Fibroblast of lung (primary cell): ENCODE results near the gene RFX1. TPM values are rescaled to one million over a fixed set of nuclear protein-coding genes. Genes with fewer than 3 reads are reported as not detected.

Source experiments
- DNase-seq, 2 donors: peaks; one replicate each; pipeline versions ENCODE4 v3.0.0 to v3.0.0-alpha.2; 2010; ENCODE audit warnings: low read depth in 2 of 2
- H2AFZ ChIP-seq: 2 replicates; pipeline ENCODE4 v1.5.1; 2012; ENCODE audit warnings: low read length, control low read depth, inconsistent platforms
- H3K27ac ChIP-seq: 2 replicates; pipeline ENCODE4 v1.5.1; 2011; ENCODE audit warnings: low read length, control low read depth; ENCODE audit not compliant: insufficient read depth
- H3K27me3 ChIP-seq: 2 replicates; pipeline ENCODE4 v1.5.1; 2011; ENCODE audit warnings: mild to moderate bottlenecking, low read length; ENCODE audit not compliant: control insufficient read depth, insufficient read depth
- H3K36me3 ChIP-seq: 2 replicates; pipeline ENCODE4 v1.5.1; 2011; ENCODE audit warnings: low read length; ENCODE audit not compliant: control insufficient read depth, insufficient read depth
- H3K4me1 ChIP-seq: 2 replicates; pipeline ENCODE4 v1.5.1; 2011; ENCODE audit warnings: low read length; ENCODE audit not compliant: control insufficient read depth, insufficient read depth; ENCODE audit errors: extremely low read depth
- H3K4me2 ChIP-seq: 2 replicates; pipeline ENCODE4 v1.5.1; 2011; ENCODE audit warnings: low read length, control low read depth; ENCODE audit not compliant: insufficient read depth; ENCODE audit errors: extremely low read depth
- H3K4me3 ChIP-seq, 4 experiments: fragments of 200-600 bp in 1 of 4; sonication (generic) in 1 of 4; replicated peaks in 1 of 4; 2 replicates each; pipeline ENCODE4 v1.5.1; 2011 to 2016; ENCODE audit warnings: low read length in 4 of 4, low read depth in 3 of 4, mild to moderate bottlenecking in 3 of 4, control low read depth in 2 of 4, inconsistent platforms in 1 of 4, mixed read lengths in 1 of 4; ENCODE audit not compliant: insufficient read depth in 1 of 4; ENCODE audit errors: control extremely low read depth in 1 of 4
- H3K79me2 ChIP-seq: 2 replicates; pipeline ENCODE4 v1.5.1; 2012; ENCODE audit warnings: mild to moderate bottlenecking, low read length, inconsistent platforms; ENCODE audit not compliant: control insufficient read depth, insufficient read depth
- H3K9ac ChIP-seq: 2 replicates; pipeline ENCODE4 v1.5.1; 2011; ENCODE audit warnings: mild to moderate bottlenecking, low read length, control low read depth; ENCODE audit not compliant: insufficient read depth
- H3K9me3 ChIP-seq: 2 replicates; pipeline ENCODE4 v1.5.1; 2012; ENCODE audit warnings: low read depth, low read length; ENCODE audit not compliant: control insufficient read depth, insufficient read depth
- H4K20me1 ChIP-seq: 2 replicates; pipeline ENCODE4 v1.5.1; 2011; ENCODE audit warnings: low read length; ENCODE audit not compliant: control insufficient read depth, insufficient read depth; ENCODE audit errors: extremely low read depth
- EZH2 ChIP-seq: IDR thresholded peaks from 2 replicates; pipeline ENCODE4 v1.5.1; 2012; ENCODE audit warnings: low read length, control low read depth, mild to moderate bottlenecking; ENCODE audit errors: missing control alignments
- polyA plus RNA-seq, 2 donors: library from polyadenylated mRNA; depleted of rRNA in 1 of 2; stranded (reverse) in 1 of 2; unstranded in 1 of 2; fragments of >200 nt; gene quantifications; 2 replicates each; pipeline ENCODE4 v1.2.1, GENCODE V29; 2011 to 2012; ENCODE audit warnings: missing spikeins in 1 of 2
- total RNA-seq: library from RNA; depleted of rRNA; stranded (reverse); fragments of >200 nt; gene quantifications from 2 replicates; pipeline ENCODE4 v1.2.1, GENCODE V29; 2014
- TF ChIP-seq, protein P1 (sequence below), 2 donors: IDR thresholded peaks in 1 of 2; conservative IDR thresholded peaks in 1 of 2; 1 replicate in 1 of 2; 2 replicates in 1 of 2; pipeline ENCODE4 v1.5.1; 2011 to 2012; ENCODE audit warnings: low read length in 2 of 2, control low read depth in 1 of 2, inconsistent platforms in 1 of 2, low read depth in 1 of 2, mild to moderate bottlenecking in 1 of 2

Gene RFX1
- total and polyA plus RNA-seq, 2 donors (not counting 1 experiment from before 2014, with no cell fraction given): 0.44 to 2.6 TPM

DNA sequence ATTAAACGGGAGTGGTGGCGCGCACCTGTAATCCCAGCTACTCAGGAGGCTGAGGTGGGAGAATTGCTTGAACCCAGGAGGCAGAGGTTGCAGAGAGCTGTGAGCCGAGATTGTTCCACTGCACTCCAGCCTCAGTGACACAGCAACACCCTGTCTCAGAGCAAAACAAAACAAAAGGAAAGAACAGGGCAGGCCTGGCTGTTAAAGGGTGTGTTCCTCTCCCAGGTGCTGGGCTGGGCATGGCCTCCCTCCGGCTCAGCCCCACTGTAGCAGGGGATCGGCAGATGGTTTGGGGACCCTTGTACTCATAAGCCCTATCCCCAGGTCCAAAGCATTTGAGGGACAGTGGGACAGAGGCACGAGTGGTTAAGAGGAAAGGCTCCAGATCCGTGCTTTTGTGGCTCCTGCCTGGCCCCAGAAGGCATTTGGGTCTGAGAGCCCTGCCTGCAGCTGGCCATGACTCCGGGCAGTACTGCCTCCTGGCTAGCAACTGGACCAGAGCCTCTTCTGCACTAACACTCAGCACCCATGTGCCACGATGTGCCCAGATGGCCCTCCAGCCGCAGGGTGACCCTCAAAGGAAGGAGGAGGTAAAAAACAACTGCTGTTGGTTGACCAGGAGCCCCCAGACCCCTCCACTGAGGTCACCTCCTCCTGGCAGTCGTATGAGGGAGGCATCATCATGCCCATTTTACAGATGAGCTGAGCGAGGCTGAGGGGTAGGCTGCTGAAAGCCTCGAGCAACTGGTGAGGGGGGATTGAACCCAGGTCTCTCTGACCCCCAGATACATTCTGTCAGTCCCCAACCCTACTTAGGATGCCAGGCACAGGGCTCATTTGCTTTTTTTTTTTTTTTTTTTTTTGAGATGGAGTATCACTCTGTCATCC is 10.0 kb downstream of the RFX1 start:
- no peaks in the 10 kb centered on the region for H3K27me3 ChIP-seq

DNA sequence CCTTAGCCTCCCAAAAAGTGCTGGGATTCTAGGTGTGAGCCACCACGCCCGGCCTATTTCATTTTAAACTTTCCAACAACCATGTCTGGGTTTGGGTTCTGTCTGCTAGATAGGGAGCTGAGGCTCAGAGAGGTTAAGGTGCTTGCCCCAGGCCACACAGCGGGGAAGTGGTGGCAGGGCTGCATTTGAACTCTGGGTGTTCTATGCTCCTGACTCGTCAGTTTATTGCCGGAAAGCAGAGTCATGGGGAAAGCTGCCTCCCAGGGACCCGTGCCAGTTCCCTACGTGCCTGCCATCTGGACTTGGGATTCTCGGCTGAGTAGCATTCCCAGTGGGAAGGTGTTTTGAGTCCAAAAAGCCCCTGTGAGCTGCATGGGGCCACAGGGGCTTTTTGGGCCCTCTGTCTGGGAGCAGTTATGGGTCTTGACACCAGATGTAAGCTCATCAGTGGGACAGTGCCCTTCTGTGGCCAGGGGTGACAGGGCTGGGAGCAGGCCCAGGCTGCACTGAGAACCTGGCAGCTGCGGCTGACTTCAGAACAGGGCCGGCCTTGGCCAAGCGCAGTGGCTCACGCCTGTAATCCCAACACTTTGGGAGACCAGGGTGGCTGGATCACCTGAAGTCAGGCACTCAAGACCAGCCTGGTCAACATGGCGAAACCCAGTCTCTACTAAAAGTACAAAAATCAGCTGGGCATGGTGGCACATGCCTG is 10.9 kb downstream of the RFX1 start:
- Histone ChIP-seq H3K27me3 (no peaks in the 10 kb centered on the region), H3K4me2 (no peak overlapping the region), H3K9me3 (no peaks in the 10 kb centered on the region), H4K20me1 (no peaks in the 10 kb centered on the region), H3K36me3 (peaks cover 5% of the 10 kb centered on the region), H3K27ac (peak overlapping the region; percentile 6), H3K4me3 (no peak overlapping the region), H3K9ac (no peak overlapping the region), H3K79me2 (no peaks in the 10 kb centered on the region), H2AFZ (no peak overlapping the region), H3K4me1 (no peaks in the 10 kb centered on the region)
- peak in 1 of 2 donors; percentile 48 for DNase-seq
- TF ChIP-seq, protein P1, sequence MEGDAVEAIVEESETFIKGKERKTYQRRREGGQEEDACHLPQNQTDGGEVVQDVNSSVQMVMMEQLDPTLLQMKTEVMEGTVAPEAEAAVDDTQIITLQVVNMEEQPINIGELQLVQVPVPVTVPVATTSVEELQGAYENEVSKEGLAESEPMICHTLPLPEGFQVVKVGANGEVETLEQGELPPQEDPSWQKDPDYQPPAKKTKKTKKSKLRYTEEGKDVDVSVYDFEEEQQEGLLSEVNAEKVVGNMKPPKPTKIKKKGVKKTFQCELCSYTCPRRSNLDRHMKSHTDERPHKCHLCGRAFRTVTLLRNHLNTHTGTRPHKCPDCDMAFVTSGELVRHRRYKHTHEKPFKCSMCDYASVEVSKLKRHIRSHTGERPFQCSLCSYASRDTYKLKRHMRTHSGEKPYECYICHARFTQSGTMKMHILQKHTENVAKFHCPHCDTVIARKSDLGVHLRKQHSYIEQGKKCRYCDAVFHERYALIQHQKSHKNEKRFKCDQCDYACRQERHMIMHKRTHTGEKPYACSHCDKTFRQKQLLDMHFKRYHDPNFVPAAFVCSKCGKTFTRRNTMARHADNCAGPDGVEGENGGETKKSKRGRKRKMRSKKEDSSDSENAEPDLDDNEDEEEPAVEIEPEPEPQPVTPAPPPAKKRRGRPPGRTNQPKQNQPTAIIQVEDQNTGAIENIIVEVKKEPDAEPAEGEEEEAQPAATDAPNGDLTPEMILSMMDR (conservative IDR thresholded peaks at IDR 0.05 in 1 of 2, IDR thresholded peaks at IDR 0.05 in 1 of 2; ENCODE audit: low read depth in 1 of 2, low read length in 2 of 2): no peak

More for the DNA sequence above, 10.0 kb downstream of the RFX1 start:
- H3K4me2 ChIP-seq: no peak overlapping the region
- H3K27ac ChIP-seq: no peak overlapping the region
- H4K20me1 ChIP-seq: no peaks in the 10 kb centered on the region
- peaks cover 5% of the 10 kb centered on the region for H3K36me3 ChIP-seq
- no peak for TF ChIP-seq EZH2
- TF ChIP-seq, protein P1 (conservative IDR thresholded peaks at IDR 0.05 in 1 of 2, IDR thresholded peaks at IDR 0.05 in 1 of 2; ENCODE audit: low read depth in 1 of 2, low read length in 2 of 2): no peak
- no peak overlapping the region for H3K4me3 ChIP-seq
- peaks cover 2% of the 10 kb centered on the region for H3K79me2 ChIP-seq
- H3K9ac ChIP-seq: no peak overlapping the region
- H2AFZ ChIP-seq: no peak overlapping the region
- no peaks in the 10 kb centered on the region for H3K9me3 ChIP-seq
- H3K4me1 ChIP-seq: no peaks in the 10 kb centered on the region
- DNase-seq: no peak

DNA sequence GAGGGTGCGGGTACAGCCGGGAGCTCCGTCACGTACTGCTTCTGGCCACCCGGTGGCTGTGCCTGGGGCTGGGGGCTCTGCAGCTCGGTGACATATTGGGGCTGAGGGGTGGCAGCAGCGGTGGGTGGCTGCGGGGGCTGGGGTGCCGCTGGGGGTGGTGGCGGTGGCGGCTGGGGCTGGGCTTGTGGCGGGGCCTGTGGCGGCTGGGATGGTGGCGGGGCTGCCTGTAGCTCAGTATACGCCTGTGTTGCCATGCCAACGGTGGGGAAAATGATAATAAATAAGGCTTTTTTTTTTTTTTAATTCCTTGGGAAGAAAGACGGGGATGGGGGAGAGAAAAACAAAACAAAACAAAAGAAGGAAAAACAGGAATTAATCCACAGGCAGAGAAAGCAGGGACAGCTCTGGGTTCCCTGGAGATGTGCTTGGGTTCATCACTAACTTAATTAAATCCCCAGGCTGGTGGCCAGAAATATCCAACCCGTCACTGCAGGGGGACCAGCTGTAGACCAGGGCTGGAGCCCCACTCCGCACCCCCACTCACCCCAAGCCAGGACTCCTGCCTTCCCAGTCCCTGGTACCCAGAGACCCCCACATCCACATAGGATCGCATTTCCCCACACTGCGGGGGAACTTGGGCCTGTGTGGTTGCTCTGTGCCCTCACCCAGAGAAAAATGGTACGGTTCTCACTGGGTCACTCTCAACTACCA is 12.4 kb downstream of the RFX1 start:
- H3K9me3 ChIP-seq: no peaks in the 10 kb centered on the region
- no peak overlapping the region for H3K4me2 ChIP-seq
- no peak overlapping the region for H2AFZ ChIP-seq
- H3K4me3 ChIP-seq: no peak overlapping the region
- no peak for DNase-seq
- TF ChIP-seq EZH2: no peak
- TF ChIP-seq, protein P1 (conservative IDR thresholded peaks at IDR 0.05 in 1 of 2, IDR thresholded peaks at IDR 0.05 in 1 of 2; ENCODE audit: low read depth in 1 of 2, low read length in 2 of 2): no peak
- H3K79me2 ChIP-seq: no peaks in the 10 kb centered on the region
- H3K27ac ChIP-seq: peak overlapping the region; percentile 8
- H3K36me3 ChIP-seq: peaks cover 5% of the 10 kb centered on the region
- H3K4me1 ChIP-seq: no peaks in the 10 kb centered on the region
- no peaks in the 10 kb centered on the region for H3K27me3 ChIP-seq
- no peak overlapping the region for H3K9ac ChIP-seq
- no peaks in the 10 kb centered on the region for H4K20me1 ChIP-seq
